Memory B cell (primary cell): ENCODE measurements around the gene CFAP54.
A peak's percentile ranks its signal among the peaks of the same experiment; 100 is the strongest.
"Not testable (repeated sequence)": the region's sequence is repeated elsewhere in the genome, so short reads cannot be mapped to it uniquely, and the experiment has no call there.

Experiments
- ATAC-seq: fragments of 150-1000 bp; cut with Tn5 transposase; 2 replicates; pipeline ENCODE4 v1.10.0; 2021; ENCODE audit warnings: low read depth, mild to moderate bottlenecking, moderate library complexity
- DNase-seq, 2 donors: peaks; one replicate each; pipeline ENCODE4 v3.0.0; 2022; ENCODE audit warnings: low spot score in 2 of 2
- H3K27ac Mint-ChIP-seq: one replicate; pipeline ENCODE4 v1.8.0; 2022; ENCODE audit warnings: mild to moderate bottlenecking, moderate library complexity, mixed read lengths
- H3K27me3 Mint-ChIP-seq: one replicate; pipeline ENCODE4 v1.8.0; 2022; ENCODE audit warnings: mixed read lengths
- H3K36me3 Mint-ChIP-seq: one replicate; pipeline ENCODE4 v1.8.0; 2022; ENCODE audit warnings: mild to moderate bottlenecking, mixed read lengths
- H3K4me1 Mint-ChIP-seq: one replicate; pipeline ENCODE4 v1.8.0; 2022; ENCODE audit warnings: mixed read lengths
- H3K4me3 Mint-ChIP-seq: one replicate; pipeline ENCODE4 v1.8.0; 2022; ENCODE audit warnings: mild to moderate bottlenecking, moderate library complexity, mixed read lengths
- H3K9me3 Mint-ChIP-seq: one replicate; pipeline ENCODE4 v1.8.0; 2022; ENCODE audit warnings: mixed read lengths

CFAP54 gene

DNA sequence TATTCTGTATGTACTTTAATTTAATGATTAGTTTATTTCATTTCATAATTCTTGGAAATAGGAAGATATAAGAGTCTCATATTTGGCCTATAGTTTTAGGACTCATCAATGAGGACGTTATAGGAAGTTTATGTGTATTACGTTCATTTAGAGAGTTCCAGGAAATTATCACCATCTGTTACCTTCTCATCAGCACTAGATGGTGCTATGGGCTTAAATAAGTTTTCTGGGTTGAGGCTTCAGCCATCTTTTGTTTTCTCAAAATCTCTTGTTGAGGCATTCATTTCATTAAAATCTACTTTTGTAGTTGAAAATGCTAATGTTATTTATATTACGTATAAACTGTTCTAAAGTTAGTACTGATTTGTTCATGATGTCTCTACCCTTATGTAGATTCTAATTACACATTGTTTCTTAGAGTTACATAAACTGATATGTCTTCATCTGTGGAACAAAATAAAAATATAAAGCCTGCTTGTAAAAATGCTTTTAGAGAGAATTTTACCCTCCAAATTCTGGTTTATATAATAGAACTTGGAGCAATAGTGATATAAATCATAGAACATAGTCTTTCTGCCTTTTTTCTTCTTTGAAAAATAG lies 89.2 kb downstream of the CFAP54 start:
- peak in 1 of 2 donors; percentile 52 for DNase-seq
- Mint-ChIP-seq H3K27me3 (no peaks in the 10 kb centered on the region), H3K9me3 (no peaks in the 10 kb centered on the region), H3K4me1 (peaks cover 2% of the 10 kb centered on the region), H3K36me3 (no peaks in the 10 kb centered on the region), H3K27ac (no peak overlapping the region), H3K4me3 (no peak overlapping the region)
- ATAC-seq, result peak; percentile 86

DNA sequence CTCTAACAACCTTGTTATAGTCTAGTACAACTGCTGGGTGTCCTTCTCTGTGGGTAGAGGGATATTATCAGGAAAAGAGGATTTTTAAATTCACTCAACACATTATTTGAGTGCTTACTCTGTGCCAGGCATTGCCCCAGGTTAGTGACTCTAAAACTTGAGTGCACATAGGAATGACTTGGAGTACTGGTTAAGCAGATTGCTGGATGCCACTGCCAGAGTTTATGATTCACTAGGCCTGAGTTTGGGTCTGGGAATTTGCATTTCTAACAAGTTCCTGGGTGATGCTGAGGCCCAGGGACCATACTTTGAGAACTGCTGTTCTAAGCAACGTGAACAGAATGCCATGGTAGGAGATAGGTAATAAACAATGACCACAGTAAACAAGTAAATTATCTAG lies 96.6 kb downstream of the CFAP54 start:
- H3K4me1 Mint-ChIP-seq, result no peaks in the 10 kb centered on the region
- no peaks in the 10 kb centered on the region for H3K36me3 Mint-ChIP-seq
- no peak for ATAC-seq
- H3K27ac Mint-ChIP-seq, result no peak overlapping the region
- no peaks in the 10 kb centered on the region for H3K9me3 Mint-ChIP-seq
- peaks cover 2% of the 10 kb centered on the region for H3K27me3 Mint-ChIP-seq
- no peak overlapping the region for H3K4me3 Mint-ChIP-seq
- no peak for DNase-seq

DNA sequence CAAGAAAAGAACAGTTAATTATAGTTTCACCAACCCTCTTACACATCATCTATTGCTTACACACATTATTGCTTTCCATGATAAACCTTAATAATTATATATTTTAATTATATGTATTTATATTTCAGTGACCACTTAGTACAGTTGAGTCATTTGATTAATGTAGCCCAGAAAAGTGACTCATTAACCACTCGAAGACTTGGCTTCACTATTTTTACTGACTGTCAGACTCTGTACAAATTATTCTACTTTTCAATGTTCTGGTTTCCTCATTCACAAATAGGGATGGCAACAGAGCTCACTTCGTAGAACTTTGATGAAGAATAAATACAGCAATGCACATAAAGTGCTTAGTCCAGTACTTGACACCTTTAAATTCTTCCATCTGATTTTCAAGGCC lies 98.3 kb downstream of the CFAP54 start:
- no peak for DNase-seq
- Mint-ChIP-seq H3K27me3 (peaks cover 4% of the 10 kb centered on the region), H3K4me1 (peaks cover 4% of the 10 kb centered on the region), H3K36me3 (peaks cover 2% of the 10 kb centered on the region), H3K27ac (no peak overlapping the region), H3K4me3 (no peak overlapping the region), H3K9me3 (peaks cover 1% of the 10 kb centered on the region)
- no peak for ATAC-seq

DNA sequence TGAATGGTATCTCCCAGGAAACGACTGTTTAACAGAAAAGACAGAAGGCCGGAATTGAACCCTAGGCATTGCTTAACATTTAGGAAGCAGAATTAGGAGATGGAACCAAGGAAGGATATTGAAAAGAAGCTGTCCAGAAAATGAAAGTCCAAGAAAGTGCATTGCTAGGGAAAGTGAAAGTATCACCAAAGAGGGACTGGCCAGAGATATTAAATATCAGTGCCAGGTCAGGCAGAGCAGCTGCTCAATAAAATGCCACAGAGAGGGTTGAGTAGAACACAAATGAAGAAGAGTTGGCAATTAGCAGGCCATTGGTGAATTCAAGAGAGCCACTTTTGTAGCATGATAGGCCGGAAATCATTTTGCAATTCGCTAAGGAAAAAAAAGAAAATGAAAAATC lies 101.6 kb downstream of the CFAP54 start:
- no peak overlapping the region for H3K4me3 Mint-ChIP-seq
- H3K27me3 Mint-ChIP-seq, result peaks cover 6% of the 10 kb centered on the region
- H3K27ac Mint-ChIP-seq, result no peak overlapping the region
- peaks cover 2% of the 10 kb centered on the region for H3K36me3 Mint-ChIP-seq
- peaks cover 1% of the 10 kb centered on the region for H3K9me3 Mint-ChIP-seq
- peaks cover 4% of the 10 kb centered on the region for H3K4me1 Mint-ChIP-seq
- ATAC-seq, result no peak
- no peak for DNase-seq

DNA sequence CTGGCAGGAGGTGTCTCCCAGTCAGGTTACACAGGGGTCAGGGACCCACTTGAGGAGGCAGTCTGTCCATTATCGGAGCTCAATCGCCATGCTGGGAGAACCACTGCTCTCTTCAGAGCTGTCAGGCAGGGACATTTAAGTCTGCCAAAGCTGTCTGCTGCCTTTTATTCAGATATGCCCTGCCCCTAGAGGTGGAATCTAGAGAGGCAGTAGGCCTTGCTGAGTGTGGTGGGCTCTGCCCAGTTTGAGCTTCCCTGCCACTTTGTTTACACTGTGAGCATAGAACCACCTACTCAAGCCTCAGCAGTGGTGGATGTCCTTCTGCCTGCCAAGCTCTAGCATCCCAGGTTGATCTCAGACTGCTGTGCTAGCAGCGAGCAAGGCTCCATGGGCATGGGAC lies 115.0 kb downstream of the CFAP54 start:
- not testable (repeated sequence) for H3K36me3 Mint-ChIP-seq, H3K4me3 Mint-ChIP-seq, H3K4me1 Mint-ChIP-seq, ATAC-seq, H3K27ac Mint-ChIP-seq, DNase-seq, H3K9me3 Mint-ChIP-seq
- peaks cover 26% of the 10 kb centered on the region for H3K27me3 Mint-ChIP-seq

DNA sequence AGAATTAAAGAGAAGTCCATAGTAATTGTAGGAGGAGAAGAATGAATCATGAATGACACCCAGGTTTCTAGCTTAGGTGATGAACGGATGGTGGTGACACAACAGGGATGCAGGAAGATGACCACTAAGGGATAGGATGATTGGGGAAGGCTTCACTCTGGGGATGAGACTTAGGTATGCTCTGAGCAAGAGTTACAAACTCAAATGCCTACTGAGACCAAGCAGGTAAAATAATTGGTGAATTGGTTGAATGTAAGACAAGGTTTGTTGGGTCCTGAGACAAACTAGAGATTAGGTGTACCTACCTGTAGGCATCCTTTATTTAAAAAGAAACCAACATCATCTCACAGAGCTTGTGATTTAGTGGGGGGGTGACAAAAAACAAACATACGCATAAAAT lies 116.3 kb downstream of the CFAP54 start:
- H3K4me3 Mint-ChIP-seq, result no peak overlapping the region
- no peak overlapping the region for H3K27ac Mint-ChIP-seq
- peaks cover 1% of the 10 kb centered on the region for H3K9me3 Mint-ChIP-seq
- peaks cover 2% of the 10 kb centered on the region for H3K36me3 Mint-ChIP-seq
- peaks cover 26% of the 10 kb centered on the region for H3K27me3 Mint-ChIP-seq
- no peaks in the 10 kb centered on the region for H3K4me1 Mint-ChIP-seq
- DNase-seq, result no peak
- no peak for ATAC-seq

DNA sequence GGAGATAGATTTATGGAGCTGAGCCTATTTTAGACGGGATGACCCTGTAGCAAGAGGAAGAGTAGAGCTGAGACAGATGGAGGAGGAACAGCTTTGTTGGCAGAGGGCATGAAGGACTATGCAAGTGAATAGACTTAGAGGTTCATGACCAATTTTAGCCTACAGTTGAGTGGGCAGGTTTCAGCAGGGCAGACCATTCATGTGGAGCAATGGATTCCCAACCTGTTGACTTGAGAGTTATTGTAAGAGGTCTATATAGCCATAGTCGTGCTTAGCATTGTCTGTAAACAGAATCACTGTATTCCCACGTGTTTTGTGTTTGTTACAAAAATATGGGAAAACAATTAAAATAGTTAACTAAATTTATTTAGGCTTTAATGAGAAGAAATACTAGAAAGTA lies 116.8 kb downstream of the CFAP54 start:
- peaks cover 26% of the 10 kb centered on the region for H3K27me3 Mint-ChIP-seq
- peaks cover 2% of the 10 kb centered on the region for H3K36me3 Mint-ChIP-seq
- ATAC-seq (no peak), DNase-seq (no peak)
- no peak overlapping the region for H3K27ac Mint-ChIP-seq
- H3K4me1 Mint-ChIP-seq, result no peaks in the 10 kb centered on the region
- peaks cover 1% of the 10 kb centered on the region for H3K9me3 Mint-ChIP-seq
- H3K4me3 Mint-ChIP-seq, result no peak overlapping the region

DNA sequence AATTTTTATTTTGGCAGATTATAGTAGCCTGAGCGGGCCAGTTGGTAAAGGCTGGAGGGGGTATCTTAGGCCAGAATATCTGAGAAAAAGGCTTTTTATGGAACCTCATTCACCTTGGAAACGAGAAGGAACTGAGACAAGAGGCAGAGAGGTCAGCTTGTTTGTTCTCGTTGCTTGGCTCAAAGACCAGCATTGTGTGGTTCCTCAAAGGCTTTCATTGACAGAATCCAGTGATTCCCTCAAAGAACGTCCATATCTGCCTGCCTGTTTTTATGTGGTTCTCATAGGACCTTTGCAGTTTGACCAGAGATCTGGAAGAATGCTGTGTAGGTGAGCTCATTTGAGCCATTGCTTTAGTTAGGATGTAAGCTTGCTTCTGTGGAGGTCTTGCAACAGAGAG lies 117.3 kb downstream of the CFAP54 start:
- ATAC-seq (no peak), DNase-seq (no peak)
- Mint-ChIP-seq H3K27me3 (peaks cover 29% of the 10 kb centered on the region), H3K4me3 (no peak overlapping the region), H3K36me3 (peaks cover 2% of the 10 kb centered on the region), H3K9me3 (peaks cover 3% of the 10 kb centered on the region), H3K27ac (no peak overlapping the region), H3K4me1 (no peaks in the 10 kb centered on the region)

DNA sequence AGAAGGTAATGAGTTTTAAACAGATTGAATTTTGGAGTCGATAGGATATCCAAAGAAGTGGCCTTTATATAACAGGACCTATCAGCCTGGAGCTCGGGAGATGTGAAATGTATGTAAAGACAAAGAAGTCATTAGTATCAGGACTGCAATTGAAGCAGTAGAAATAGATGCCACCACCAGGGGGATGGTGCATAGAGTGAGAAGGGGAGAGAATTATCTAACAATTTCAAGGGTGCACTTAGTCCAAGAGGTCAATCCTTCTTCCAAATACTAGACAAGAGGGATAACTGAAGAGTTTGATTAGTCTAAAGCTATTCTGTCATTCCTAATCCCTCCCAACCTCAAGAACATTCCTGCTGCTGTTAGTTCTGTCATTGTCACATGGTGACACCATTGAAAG lies 127.8 kb downstream of the CFAP54 start:
- Mint-ChIP-seq H3K27me3 (peaks cover 5% of the 10 kb centered on the region), H3K27ac (no peak overlapping the region), H3K36me3 (no peaks in the 10 kb centered on the region), H3K4me3 (no peak overlapping the region), H3K4me1 (peaks cover 2% of the 10 kb centered on the region), H3K9me3 (peaks cover 2% of the 10 kb centered on the region)
- no peak for DNase-seq
- ATAC-seq, result no peak

DNA sequence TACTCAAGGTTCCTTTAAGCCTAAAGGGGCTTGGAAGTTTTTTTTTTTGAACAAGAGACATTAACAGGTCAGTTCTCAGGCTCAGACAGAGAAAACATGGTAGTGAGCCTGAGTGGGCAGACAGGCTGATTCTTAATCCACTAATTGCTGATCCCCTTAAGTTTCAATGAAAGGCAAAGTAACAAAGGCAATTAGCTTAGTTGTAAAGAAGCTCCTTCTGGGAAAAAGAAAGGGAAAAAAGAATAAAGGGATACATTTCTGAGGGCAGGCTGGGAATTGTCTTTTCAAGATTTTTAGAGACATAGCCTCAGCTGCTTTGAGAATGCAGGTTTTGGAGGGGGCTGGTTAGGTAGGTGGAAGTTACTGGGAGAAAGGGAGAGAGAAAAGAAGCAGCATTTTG lies 133.8 kb downstream of the CFAP54 start:
- no peaks in the 10 kb centered on the region for H3K27me3 Mint-ChIP-seq
- no peaks in the 10 kb centered on the region for H3K36me3 Mint-ChIP-seq
- peaks cover 2% of the 10 kb centered on the region for H3K4me1 Mint-ChIP-seq
- H3K9me3 Mint-ChIP-seq, result no peaks in the 10 kb centered on the region
- ATAC-seq, result no peak
- no peak overlapping the region for H3K27ac Mint-ChIP-seq
- no peak overlapping the region for H3K4me3 Mint-ChIP-seq
- DNase-seq, result no peak

DNA sequence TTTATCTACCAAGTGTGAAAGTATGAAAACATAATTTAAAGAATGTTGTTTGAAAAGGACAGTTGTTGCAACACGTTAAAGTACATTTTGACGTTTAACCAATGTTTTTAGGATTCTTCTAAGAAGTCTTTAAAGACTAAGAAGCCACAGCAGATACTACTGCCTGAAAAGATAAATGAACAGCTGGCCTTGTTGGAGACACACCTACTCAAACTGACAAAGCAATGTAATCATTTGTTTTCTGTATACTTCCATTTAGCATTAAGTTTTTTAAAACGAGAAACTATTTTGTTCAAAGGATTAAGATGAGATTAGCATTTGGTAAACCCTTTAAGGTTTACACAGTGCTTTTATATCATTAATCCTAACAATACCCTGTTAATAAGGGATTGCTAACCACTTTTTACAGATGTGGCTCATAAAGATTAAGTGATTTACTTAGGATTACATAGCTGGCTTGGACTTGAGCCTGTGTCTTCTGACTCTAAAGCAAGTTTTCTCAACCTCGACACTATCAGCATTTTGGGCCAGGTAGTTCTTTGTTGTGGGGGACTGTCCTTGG lies 134.4 kb downstream of the CFAP54 start:
- H3K9me3 Mint-ChIP-seq, result no peaks in the 10 kb centered on the region
- H3K27ac Mint-ChIP-seq, result no peak overlapping the region
- no peak overlapping the region for H3K4me3 Mint-ChIP-seq
- H3K27me3 Mint-ChIP-seq, result no peaks in the 10 kb centered on the region
- no peaks in the 10 kb centered on the region for H3K4me1 Mint-ChIP-seq
- DNase-seq (no peak), ATAC-seq (no peak)
- H3K36me3 Mint-ChIP-seq, result no peaks in the 10 kb centered on the region

DNA sequence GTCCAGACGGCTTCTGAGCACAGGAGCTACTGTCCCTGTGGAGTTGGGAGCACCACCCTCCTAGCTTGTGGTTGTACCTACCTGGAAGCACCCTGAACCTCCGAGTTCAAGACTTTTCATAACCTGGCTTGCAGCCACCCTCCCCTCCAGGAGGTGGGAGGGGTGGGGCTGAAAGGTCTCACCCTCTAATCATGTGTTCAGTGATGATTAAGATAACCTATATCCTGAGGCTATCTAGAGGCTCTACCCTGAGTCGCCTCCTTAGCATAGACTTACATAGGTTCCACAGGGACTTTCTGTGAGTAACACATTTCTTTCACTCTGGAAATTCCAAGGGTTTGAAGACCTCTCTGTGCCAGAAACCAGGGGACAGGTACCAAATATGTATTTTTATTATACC lies 146.5 kb downstream of the CFAP54 start:
- Mint-ChIP-seq H3K27ac (no peak overlapping the region), H3K27me3 (peaks cover 16% of the 10 kb centered on the region), H3K9me3 (no peaks in the 10 kb centered on the region), H3K4me3 (no peak overlapping the region), H3K36me3 (no peaks in the 10 kb centered on the region), H3K4me1 (no peaks in the 10 kb centered on the region)
- ATAC-seq, result no peak
- no peak for DNase-seq

DNA sequence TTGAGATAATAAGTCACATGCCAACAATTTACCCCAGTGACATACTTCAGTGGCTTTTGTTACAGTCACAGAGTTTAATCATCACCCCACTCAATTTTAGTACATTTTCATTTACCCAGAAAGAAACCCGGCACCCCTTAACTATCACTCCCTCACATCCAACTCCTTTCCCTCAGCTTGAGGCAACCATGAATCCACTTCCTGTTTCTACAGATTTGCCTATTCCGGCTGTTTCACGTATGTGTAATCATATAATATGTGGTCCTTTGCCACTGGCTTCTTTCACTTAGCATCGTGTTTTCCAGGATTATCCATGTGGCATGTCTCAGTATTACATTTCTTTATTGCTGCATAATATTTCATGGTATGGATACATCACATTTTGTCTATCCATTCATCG lies 147.5 kb downstream of the CFAP54 start:
- Mint-ChIP-seq H3K4me3 (no peak overlapping the region), H3K27me3 (peaks cover 16% of the 10 kb centered on the region), H3K9me3 (no peaks in the 10 kb centered on the region), H3K27ac (no peak overlapping the region), H3K36me3 (no peaks in the 10 kb centered on the region), H3K4me1 (no peaks in the 10 kb centered on the region)
- ATAC-seq (no peak), DNase-seq (no peak)

DNA sequence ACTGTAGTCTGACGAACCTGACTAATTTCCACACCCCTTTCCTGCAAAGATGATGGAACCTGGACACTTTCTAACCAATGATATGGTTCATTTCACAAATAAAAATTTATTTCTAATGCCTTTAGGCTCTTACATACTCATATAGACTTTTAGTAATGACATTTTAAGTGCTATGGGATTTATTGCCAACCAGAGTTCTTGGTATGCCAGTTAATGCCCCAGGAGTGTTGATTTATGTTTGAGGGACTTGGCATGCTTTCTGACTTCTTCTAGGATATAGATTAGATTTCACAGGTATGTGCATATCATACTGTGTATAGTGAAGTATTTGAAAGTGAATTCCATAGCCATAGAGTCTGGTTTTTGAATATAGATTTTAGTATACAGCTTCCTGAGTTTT lies 159.5 kb downstream of the CFAP54 start:
- DNase-seq (no peak), ATAC-seq (no peak)
- Mint-ChIP-seq H3K36me3 (no peaks in the 10 kb centered on the region), H3K4me1 (no peaks in the 10 kb centered on the region), H3K27ac (no peak overlapping the region), H3K4me3 (no peak overlapping the region), H3K27me3 (peaks cover 6% of the 10 kb centered on the region), H3K9me3 (peaks cover 2% of the 10 kb centered on the region)

DNA sequence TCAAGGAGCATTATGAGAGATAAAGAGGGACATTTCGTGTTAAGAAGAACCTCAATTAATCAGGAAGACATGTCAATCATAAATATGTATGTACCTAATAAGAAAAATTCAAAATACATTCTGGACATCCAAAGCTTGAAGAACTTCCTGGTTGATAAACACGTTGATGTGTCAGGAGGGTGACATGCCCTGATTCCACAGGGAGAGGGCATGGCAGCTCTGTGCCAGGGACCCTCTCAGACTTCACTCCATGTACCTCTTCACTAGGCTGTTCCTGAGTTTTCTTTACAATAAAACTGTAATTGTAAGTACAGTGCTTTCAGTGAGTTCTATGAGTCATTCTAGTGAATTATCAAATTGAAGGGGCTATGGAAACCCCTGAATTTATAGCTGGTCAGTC lies 163.5 kb downstream of the CFAP54 start:
- Mint-ChIP-seq H3K4me1 (no peaks in the 10 kb centered on the region), H3K27me3 (peaks cover 7% of the 10 kb centered on the region), H3K36me3 (no peaks in the 10 kb centered on the region), H3K27ac (no peak overlapping the region), H3K9me3 (no peaks in the 10 kb centered on the region), H3K4me3 (no peak overlapping the region)
- no peak for ATAC-seq
- DNase-seq, result no peak
